K562 (cell line): ENCODE results near the gene EGFR. TPM values are rescaled to one million over a fixed set of nuclear protein-coding genes. Genes with fewer than 3 reads are reported as not detected.

Experiments used
- ATAC-seq: fragments of 200-7000 bp; cut with Tn5 transposase; 3 replicates; pipeline ENCODE4 v1.9.1; 2020; ENCODE audit warnings: moderate library complexity
- BruUV-seq: library from RNA; stranded (reverse); fragments of 400-500 nt; replicated peaks from 2 replicates; lab custom pipeline; 2021; lab: Mats Ljungman, UMichigan
- CTCF ChIA-PET: fragments of 300-600 bp; formaldehyde crosslinking; extraction: SDS; loops from one replicate; lab custom pipeline; 2021; ENCODE audit warnings: low intra/inter-chr PET ratio; lab: Yijun Ruan, JAX
- POLR2A ChIA-PET: fragments of 300-600, 350-650 bp; sonication (Branson Sonifier 250); formaldehyde crosslinking; extraction: SDS; loops from one replicate; lab custom pipeline; 2021; ENCODE audit warnings: antibody characterized with exemption, inconsistent platforms; lab: Yijun Ruan, JAX
- DNase-seq, 4 experiments: peaks; one replicate each; pipeline versions ENCODE4 v3.0.0 to v3.0.0-alpha.2; 2011 to 2018; ENCODE audit warnings: low spot score in 3 of 4, mixed read lengths in 3 of 4; ENCODE audit errors: extremely low read depth in 1 of 4
- FAIRE-seq: peaks from 2 replicates; lab custom pipeline; 2011; peaks lifted over from hg19 to GRCh38; lab: Jason Lieb, UNC
- H2AFZ ChIP-seq: 2 replicates; pipeline ENCODE4 v1.6.0; 2011; ENCODE audit warnings: low read depth, low read length, control low read depth, inconsistent platforms
- H3K27ac ChIP-seq: fragments of 200-600 bp; 3 replicates; pipeline ENCODE4 v1.8.0; 2011; ENCODE audit warnings: low read depth, mild to moderate bottlenecking, control low read depth, inconsistent platforms, low read length, moderate library complexity, mixed read lengths; ENCODE audit errors: extremely low read depth
- H3K27me3 ChIP-seq, 2 experiments: fragments of 300-600 bp in 1 of 2; 2 replicates in 1 of 2; 3 replicates in 1 of 2; pipeline versions ENCODE4 v1.6.0 to v1.8.0; 2011; ENCODE audit warnings: inconsistent platforms in 2 of 2, low read length in 2 of 2, mild to moderate bottlenecking in 1 of 2, mixed read lengths in 1 of 2, moderate library complexity in 1 of 2; ENCODE audit not compliant: control insufficient read depth in 2 of 2, insufficient read depth in 2 of 2
- H3K36me3 ChIP-seq: fragments of 300-600 bp; 3 replicates; pipeline ENCODE4 v1.8.0; 2011; ENCODE audit warnings: mild to moderate bottlenecking, low read length, inconsistent platforms; ENCODE audit not compliant: control insufficient read depth, insufficient read depth
- H3K4me1 ChIP-seq, 2 experiments: fragments of 200-600 bp in 1 of 2; replicated peaks in 1 of 2; 2 replicates in 1 of 2; 3 replicates in 1 of 2; pipeline versions ENCODE4 v1.5.1 to v1.8.0; 2011; ENCODE audit warnings: inconsistent platforms in 2 of 2, low read length in 2 of 2, mild to moderate bottlenecking in 1 of 2, mixed read lengths in 1 of 2, moderate library complexity in 1 of 2; ENCODE audit not compliant: control insufficient read depth in 2 of 2, insufficient read depth in 2 of 2
- H3K4me2 ChIP-seq: 2 replicates; pipeline ENCODE4 v1.6.1; 2011; ENCODE audit warnings: low read length, control low read depth, inconsistent platforms, mixed read lengths; ENCODE audit not compliant: insufficient read depth
- H3K4me3 ChIP-seq: fragments of 200-600 bp; sonication (generic), shearing (Covaris generic); 2 replicates; pipeline ENCODE4 v1.5.1; 2016; ENCODE audit warnings: control low read depth, inconsistent platforms
- H3K79me2 ChIP-seq: fragments of 200-600 bp; 3 replicates; pipeline ENCODE4 v1.8.0; 2011; ENCODE audit warnings: low read length, inconsistent platforms; ENCODE audit not compliant: control insufficient read depth, insufficient read depth
- H3K9ac ChIP-seq, 2 experiments: 2 replicates each; pipeline versions ENCODE4 v1.6.0 to v1.6.1; 2011; ENCODE audit warnings: low read depth in 2 of 2, low read length in 2 of 2, control low read depth in 1 of 2, inconsistent platforms in 1 of 2, mild to moderate bottlenecking in 1 of 2, mixed read lengths in 1 of 2; ENCODE audit not compliant: insufficient read depth in 1 of 2
- H3K9me1 ChIP-seq: one replicate; pipeline ENCODE4 v1.6.0; 2011; ENCODE audit warnings: inconsistent platforms, mild to moderate bottlenecking, low read length, moderate library complexity; ENCODE audit not compliant: control insufficient read depth, insufficient read depth
- H3K9me3 ChIP-seq: replicated peaks from 2 replicates; pipeline ENCODE4 v1.5.1; 2011; ENCODE audit warnings: low read depth, low read length, inconsistent platforms; ENCODE audit not compliant: control insufficient read depth, insufficient read depth
- H4K20me1 ChIP-seq: replicated peaks from 2 replicates; pipeline ENCODE4 v1.6.1; 2011; ENCODE audit warnings: low read length, inconsistent platforms, mixed read lengths; ENCODE audit not compliant: control insufficient read depth, insufficient read depth
- ARNT ChIP-seq, 2 experiments: fragments of 450-650 bp; IDR thresholded peaks; 2 replicates each; pipeline ENCODE4 v1.6.1; 2016; ENCODE audit warnings: mild to moderate bottlenecking in 1 of 2
- ASH1L ChIP-seq: fragments of 450-650 bp; IDR thresholded peaks from 2 replicates; pipeline ENCODE4 v1.6.1; 2018; ENCODE audit warnings: borderline replicate concordance, mild to moderate bottlenecking, low read depth; ENCODE audit not compliant: partially characterized antibody
- ATF4 ChIP-seq: fragments of 450-650 bp; formaldehyde crosslinking; IDR thresholded peaks from 2 replicates; pipeline ENCODE4 v1.4.0; 2022; ENCODE audit warnings: mild to moderate bottlenecking, moderate library complexity
- CEBPG ChIP-seq, 3 experiments: fragments of 200-800 bp in 1 of 3; sonication (Bioruptor generic) in 1 of 3; sonication (generic) in 1 of 3; formaldehyde crosslinking in 1 of 3; IDR thresholded peaks in 2 of 3; conservative IDR thresholded peaks in 1 of 3; 2 replicates each; pipeline versions ENCODE4 v1.6.1 to v1.8.0; 2016 to 2022; ENCODE audit warnings: missing compliant biosample characterization in 2 of 3, missing genetic modification characterization in 2 of 3, mild to moderate bottlenecking in 1 of 3, missing genetic modification reagents in 1 of 3
- IFI16 ChIP-seq: fragments of 250-450 bp; sonication (Bioruptor Pico); IDR thresholded peaks from 2 replicates; pipeline ENCODE4 v2.1.2; 2022; ENCODE audit warnings: mild to moderate bottlenecking, inconsistent platforms
- JUND ChIP-seq, 2 experiments: IDR thresholded peaks; 2 replicates in 1 of 2; 3 replicates in 1 of 2; pipeline ENCODE4 v1.6.1; 2011; ENCODE audit warnings: borderline replicate concordance in 2 of 2, low read depth in 2 of 2, low read length in 2 of 2, improper control_type of control experiment in 1 of 2, missing biosample characterization in 1 of 2, missing genetic modification characterization in 1 of 2, missing genetic modification reagents in 1 of 2
- KAT2B ChIP-seq: IDR thresholded peaks from one replicate; pipeline ENCODE4 v1.6.1; 2012; ENCODE audit warnings: low read depth, mild to moderate bottlenecking, control low read depth, inconsistent platforms, low read length, moderate library complexity
- NCOA1 ChIP-seq: fragments of 450-650 bp; IDR thresholded peaks from 2 replicates; pipeline ENCODE4 v1.6.1; 2016; ENCODE audit warnings: low read depth
- NCOA4 ChIP-seq: fragments of 450-650 bp; IDR thresholded peaks from 2 replicates; pipeline ENCODE4 v1.6.1; 2018; ENCODE audit warnings: mild to moderate bottlenecking; ENCODE audit not compliant: partially characterized antibody
- PCBP1 ChIP-seq: fragments of 200-400 bp; formaldehyde crosslinking; IDR thresholded peaks from 2 replicates; pipeline ENCODE4 v1.6.1; 2018; ENCODE audit warnings: mild to moderate bottlenecking, low read depth, low read length; ENCODE audit not compliant: poor library complexity, severe bottlenecking
- PHF21A ChIP-seq: fragments of 450-650 bp; IDR thresholded peaks from 2 replicates; pipeline ENCODE4 v1.6.1; 2017; ENCODE audit warnings: low read depth, borderline replicate concordance
- PTRF ChIP-seq: fragments of 450-650 bp; IDR thresholded peaks from 2 replicates; pipeline ENCODE4 v1.6.1; 2016; ENCODE audit warnings: mild to moderate bottlenecking, missing genetic modification characterization, missing compliant biosample characterization
- RBFOX2 ChIP-seq: fragments of 200-400 bp; formaldehyde crosslinking; IDR thresholded peaks from 2 replicates; pipeline ENCODE4 v1.6.1; 2017; ENCODE audit warnings: low read depth, mild to moderate bottlenecking, low read length, moderate library complexity
- RBM34 ChIP-seq: fragments of 200-400 bp; formaldehyde crosslinking; IDR thresholded peaks from 2 replicates; pipeline ENCODE4 v1.6.1; 2018; ENCODE audit warnings: low read length, borderline replicate concordance; ENCODE audit not compliant: insufficient read depth
- U2AF2 ChIP-seq: fragments of 200-400 bp; formaldehyde crosslinking; optimal IDR thresholded peaks from 2 replicates; pipeline ENCODE3; 2017; ENCODE audit warnings: low read depth, mild to moderate bottlenecking, low read length
- ZKSCAN8 ChIP-seq: fragments of 200-800 bp; sonication (Bioruptor generic); IDR thresholded peaks from 2 replicates; pipeline ENCODE4 v1.6.1; 2016; ENCODE audit warnings: missing genetic modification characterization, missing compliant biosample characterization
- ZNF146 ChIP-seq: IDR thresholded peaks from one replicate; pipeline ENCODE4 v1.6.1; 2018; ENCODE audit warnings: missing compliant biosample characterization; ENCODE audit not compliant: unreplicated experiment
- ZNF551 ChIP-seq: fragments of 250-450 bp; sonication (Bioruptor Pico); IDR thresholded peaks from 2 replicates; pipeline ENCODE4 v1.5.0; 2021; ENCODE audit warnings: mild to moderate bottlenecking, moderate library complexity
- WGBS: fragments of 100-300 bp; shearing (Covaris generic); methylation state at CpG from one replicate; pipeline ENCODE4 v1.1.6; 2016; ENCODE audit warnings: low coverage, mixed read lengths; ENCODE audit not compliant: insufficient coverage; ENCODE audit errors: missing lambda C conversion rate; 5-methylcytosine and 5-hydroxymethylcytosine counted together
- in situ Hi-C: fragments of 300-500 bp; cut with MboI; formaldehyde crosslinking; loops from 4 replicates; pipeline ENCODE4 v1.15.0; 2018; ENCODE audit warnings: inconsistent platforms, mixed read lengths
- intact Hi-C: fragments of 100-400 bp; cut with micrococcal nuclease; formaldehyde crosslinking; loops from 2 replicates; pipeline ENCODE4 v1.14.2; 2022
- polyA plus RNA-seq, 8 experiments: library from polyadenylated mRNA; depleted of rRNA in 4 of 8; stranded (reverse) in 5 of 8; unstranded in 3 of 8; fragments of >200 nt; fragmentation: Nextera tagmentation in 2 of 8; fragmentation: Illumina TruSeq in 1 of 8; extraction: Ambion mirVana in 2 of 8; extraction: Trizol in 1 of 8; gene quantifications; 2 replicates each; pipeline versions ENCODE4 v1.2.1 to v1.2.3, GENCODE V29; 2011 to 2014; ENCODE audit warnings: inconsistent platforms in 1 of 8, missing spikeins in 1 of 8
- total RNA-seq, 7 experiments: library from RNA; depleted of rRNA in 6 of 7; stranded (reverse); fragments of >200 nt in 6 of 7; fragmentation: Illumina TruSeq in 2 of 7; extraction: Trizol in 2 of 7; gene quantifications; 2 replicates each; pipeline versions ENCODE4 v1.2.1 to v1.2.3, GENCODE V29; 2011 to 2021; ENCODE audit warnings: low replicate concordance in 1 of 7
- TF ChIP-seq, protein P1 (sequence below): fragments of 250-450 bp; sonication (Bioruptor Pico); IDR thresholded peaks from 2 replicates; pipeline ENCODE4 v1.5.0; 2020; ENCODE audit warnings: mild to moderate bottlenecking, borderline replicate concordance

Gene EGFR
- total and polyA plus RNA-seq, 9 of the 15 experiments (the other 6 are each of a cell fraction or from before 2014, with no cell fraction given): 0.13 TPM; not detected in 8

DNA sequence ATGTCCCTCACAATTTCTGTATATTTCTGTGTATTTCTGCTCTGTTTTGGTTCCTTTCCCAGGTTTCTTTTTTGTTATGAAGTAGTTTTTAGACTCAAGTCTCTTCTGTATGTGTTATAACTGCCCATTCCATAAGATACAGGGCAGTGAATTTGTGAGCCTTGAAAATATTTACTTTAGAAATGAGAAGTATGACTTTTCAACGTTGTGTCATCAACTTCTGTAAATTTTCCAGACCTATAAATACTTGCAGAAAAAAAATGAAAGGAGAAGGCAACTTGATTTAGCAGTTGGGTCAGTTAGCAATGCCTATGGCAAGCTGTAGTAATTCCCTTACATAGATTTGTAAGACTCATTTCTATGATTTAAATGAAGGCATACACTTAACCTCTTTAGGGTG is 11.5 kb downstream of the EGFR start:
- Histone ChIP-seq H3K27ac (no peak overlapping the region), H3K36me3 (no peaks in the 10 kb centered on the region), H3K27me3 (peaks cover 6 to 10% of the 10 kb centered on the region in 2 experiments; a peak in 3 of 5 replicates), H3K9ac (no peak overlapping the region), H3K4me3 (no peak overlapping the region), H3K4me2 (no peak overlapping the region), H3K9me1 (peaks cover 3% of the 10 kb centered on the region), H3K9me3 (no peaks in the 10 kb centered on the region), H2AFZ (no peak overlapping the region), H4K20me1 (no peaks in the 10 kb centered on the region), H3K79me2 (no peaks in the 10 kb centered on the region), H3K4me1 (no peaks in the 10 kb centered on the region)
- BruUV-seq: no TSS peak
- in situ Hi-C loops: no loop called here
- intact Hi-C loops: no loop called here
- TF ChIP-seq CEBPG (CRISPR knock-in tag; IDR thresholded peaks at IDR 0.05): no peak
- no peak for TF ChIP-seq CEBPG (tag; conservative IDR thresholded peaks at IDR 0.05 in 1 of 2, IDR thresholded peaks at IDR 0.05 in 1 of 2)
- no peak for TF ChIP-seq ZNF146
- no peak for TF ChIP-seq U2AF2
- TF ChIP-seq, protein P1, sequence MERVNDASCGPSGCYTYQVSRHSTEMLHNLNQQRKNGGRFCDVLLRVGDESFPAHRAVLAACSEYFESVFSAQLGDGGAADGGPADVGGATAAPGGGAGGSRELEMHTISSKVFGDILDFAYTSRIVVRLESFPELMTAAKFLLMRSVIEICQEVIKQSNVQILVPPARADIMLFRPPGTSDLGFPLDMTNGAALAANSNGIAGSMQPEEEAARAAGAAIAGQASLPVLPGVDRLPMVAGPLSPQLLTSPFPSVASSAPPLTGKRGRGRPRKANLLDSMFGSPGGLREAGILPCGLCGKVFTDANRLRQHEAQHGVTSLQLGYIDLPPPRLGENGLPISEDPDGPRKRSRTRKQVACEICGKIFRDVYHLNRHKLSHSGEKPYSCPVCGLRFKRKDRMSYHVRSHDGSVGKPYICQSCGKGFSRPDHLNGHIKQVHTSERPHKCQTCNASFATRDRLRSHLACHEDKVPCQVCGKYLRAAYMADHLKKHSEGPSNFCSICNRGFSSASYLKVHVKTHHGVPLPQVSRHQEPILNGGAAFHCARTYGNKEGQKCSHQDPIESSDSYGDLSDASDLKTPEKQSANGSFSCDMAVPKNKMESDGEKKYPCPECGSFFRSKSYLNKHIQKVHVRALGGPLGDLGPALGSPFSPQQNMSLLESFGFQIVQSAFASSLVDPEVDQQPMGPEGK (CRISPR knock-in tag): no peak
- no peak for TF ChIP-seq NCOA4
- TF ChIP-seq RBM34: no peak
- TF ChIP-seq IFI16: no peak
- TF ChIP-seq NCOA1: no peak
- no peak for TF ChIP-seq ZNF551 (CRISPR knock-in tag)
- TF ChIP-seq ZKSCAN8 (CRISPR knock-in tag): no peak
- no peak for TF ChIP-seq PTRF (tag)
- TF ChIP-seq KAT2B: no peak
- TF ChIP-seq JUND (IDR thresholded peaks at IDR 0.05; ENCODE audit: borderline replicate concordance, low read depth, low read length): no peak
- no peak for TF ChIP-seq JUND (tag; IDR thresholded peaks at IDR 0.05; ENCODE audit: borderline replicate concordance, low read depth, low read length)
- no peak for TF ChIP-seq ASH1L
- no peak for TF ChIP-seq ATF4 (CRISPR knock-in tag)
- no peak for TF ChIP-seq RBFOX2
- TF ChIP-seq PCBP1: no peak
- no peak for TF ChIP-seq PHF21A
- no peak for TF ChIP-seq ARNT (IDR thresholded peaks at IDR 0.05)
- DNase-seq (no peak), FAIRE-seq (no peak), ATAC-seq (no peak)
- WGBS: 0% methylated on average over 1 of the region's 1 CpG
- ChIA-PET CTCF (no interaction called here), POLR2A (no interaction called here)
